K562 (cell line): Measurements from ENCODE around the gene MANF. TPM values are rescaled to one million over a fixed set of nuclear protein-coding genes. Genes with fewer than 3 reads are reported as not detected.

Experiments used
- EWSR1 ChIP-seq: fragments of 450-650 bp; IDR thresholded peaks from 2 replicates; pipeline ENCODE4 v1.6.1; 2018; ENCODE audit warnings: borderline replicate concordance, mild to moderate bottlenecking, low read depth, moderate library complexity; ENCODE audit not compliant: partially characterized antibody
- LARP7 ChIP-seq: fragments of 450-650 bp; IDR thresholded peaks from 2 replicates; pipeline ENCODE4 v1.6.1; 2016
- MYBL2 ChIP-seq, 2 experiments: fragments of 450-650 bp in 1 of 2; sonication (generic) in 1 of 2; formaldehyde crosslinking in 1 of 2; IDR thresholded peaks; 2 replicates each; pipeline versions ENCODE4 v1.6.1 to v1.8.1; 2017 to 2022; ENCODE audit warnings: borderline replicate concordance in 1 of 2, inconsistent platforms in 1 of 2, low read depth in 1 of 2, mild to moderate bottlenecking in 1 of 2, missing genetic modification reagents in 1 of 2, moderate library complexity in 1 of 2
- POLR2H ChIP-seq: IDR thresholded peaks from 2 replicates; pipeline ENCODE4 v1.6.1; 2016; ENCODE audit warnings: missing genetic modification characterization, low read depth, mild to moderate bottlenecking, control low read depth, missing compliant biosample characterization, moderate library complexity
- RBM25 ChIP-seq: fragments of 200-400 bp; formaldehyde crosslinking; IDR thresholded peaks from 2 replicates; pipeline ENCODE4 v1.6.1; 2018; ENCODE audit warnings: low read length, low read depth, moderate library complexity; ENCODE audit not compliant: severe bottlenecking
- ZNF766 ChIP-seq: fragments of 200-800 bp; sonication (Bioruptor generic); conservative IDR thresholded peaks from 2 replicates; pipeline ENCODE4 v1.6.1; 2016; ENCODE audit warnings: missing genetic modification characterization, missing compliant biosample characterization
- polyA plus RNA-seq, 8 experiments: library from polyadenylated mRNA; depleted of rRNA in 4 of 8; stranded (reverse) in 5 of 8; unstranded in 3 of 8; fragments of >200 nt; fragmentation: Nextera tagmentation in 2 of 8; fragmentation: Illumina TruSeq in 1 of 8; extraction: Ambion mirVana in 2 of 8; extraction: Trizol in 1 of 8; gene quantifications; 2 replicates each; pipeline versions ENCODE4 v1.2.1 to v1.2.3, GENCODE V29; 2011 to 2014; ENCODE audit warnings: inconsistent platforms in 1 of 8, missing spikeins in 1 of 8
- total RNA-seq, 7 experiments: library from RNA; depleted of rRNA in 6 of 7; stranded (reverse); fragments of >200 nt in 6 of 7; fragmentation: Illumina TruSeq in 2 of 7; extraction: Trizol in 2 of 7; gene quantifications; 2 replicates each; pipeline versions ENCODE4 v1.2.1 to v1.2.3, GENCODE V29; 2011 to 2021; ENCODE audit warnings: low replicate concordance in 1 of 7
- TF ChIP-seq, protein P1 (sequence below), 2 experiments: fragments of 450-650 bp in 1 of 2; sonication (generic) in 1 of 2; formaldehyde crosslinking in 1 of 2; IDR thresholded peaks; 2 replicates each; pipeline versions ENCODE4 v1.7.1 to v1.9.0; 2016 to 2022; ENCODE audit warnings: inconsistent platforms in 1 of 2, mild to moderate bottlenecking in 1 of 2, missing genetic modification reagents in 1 of 2
- TF ChIP-seq, protein P2 (sequence below): sonication (generic); formaldehyde crosslinking; IDR thresholded peaks from 2 replicates; pipeline ENCODE4 v1.8.1; 2022; ENCODE audit warnings: missing genetic modification reagents
- TF ChIP-seq, protein P3 (sequence below): fragments of 450-650 bp; IDR thresholded peaks from 2 replicates; pipeline ENCODE4 v1.6.1; 2016; ENCODE audit warnings: low read depth, mild to moderate bottlenecking, moderate library complexity

MANF gene
- total and polyA plus RNA-seq, 9 of the 15 experiments (the other 6 are each of a cell fraction or from before 2014, with no cell fraction given), result 6.5 to 52.7 (median 42.3) TPM

DNA sequence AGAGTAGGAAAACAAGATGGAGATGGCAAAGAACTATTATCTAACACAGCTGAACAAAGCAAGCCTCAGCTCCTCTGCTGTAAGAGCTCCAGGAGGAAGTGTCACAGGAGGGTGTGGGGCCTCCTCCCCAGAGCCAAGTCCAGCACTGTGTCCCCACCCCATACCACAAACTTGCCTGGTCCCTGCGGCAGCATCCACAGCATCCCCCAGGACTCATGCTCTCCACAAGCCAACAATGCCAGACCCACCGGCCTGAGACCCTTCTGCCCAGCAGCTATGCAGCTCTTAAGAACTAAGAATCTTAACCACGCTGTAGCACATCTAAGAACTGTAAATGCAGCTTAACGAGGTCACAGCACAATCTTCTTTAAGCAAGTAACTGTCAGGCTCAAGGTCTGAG is 15.1 kb downstream of the MANF start (continued):
- TF ChIP-seq, protein P1, sequence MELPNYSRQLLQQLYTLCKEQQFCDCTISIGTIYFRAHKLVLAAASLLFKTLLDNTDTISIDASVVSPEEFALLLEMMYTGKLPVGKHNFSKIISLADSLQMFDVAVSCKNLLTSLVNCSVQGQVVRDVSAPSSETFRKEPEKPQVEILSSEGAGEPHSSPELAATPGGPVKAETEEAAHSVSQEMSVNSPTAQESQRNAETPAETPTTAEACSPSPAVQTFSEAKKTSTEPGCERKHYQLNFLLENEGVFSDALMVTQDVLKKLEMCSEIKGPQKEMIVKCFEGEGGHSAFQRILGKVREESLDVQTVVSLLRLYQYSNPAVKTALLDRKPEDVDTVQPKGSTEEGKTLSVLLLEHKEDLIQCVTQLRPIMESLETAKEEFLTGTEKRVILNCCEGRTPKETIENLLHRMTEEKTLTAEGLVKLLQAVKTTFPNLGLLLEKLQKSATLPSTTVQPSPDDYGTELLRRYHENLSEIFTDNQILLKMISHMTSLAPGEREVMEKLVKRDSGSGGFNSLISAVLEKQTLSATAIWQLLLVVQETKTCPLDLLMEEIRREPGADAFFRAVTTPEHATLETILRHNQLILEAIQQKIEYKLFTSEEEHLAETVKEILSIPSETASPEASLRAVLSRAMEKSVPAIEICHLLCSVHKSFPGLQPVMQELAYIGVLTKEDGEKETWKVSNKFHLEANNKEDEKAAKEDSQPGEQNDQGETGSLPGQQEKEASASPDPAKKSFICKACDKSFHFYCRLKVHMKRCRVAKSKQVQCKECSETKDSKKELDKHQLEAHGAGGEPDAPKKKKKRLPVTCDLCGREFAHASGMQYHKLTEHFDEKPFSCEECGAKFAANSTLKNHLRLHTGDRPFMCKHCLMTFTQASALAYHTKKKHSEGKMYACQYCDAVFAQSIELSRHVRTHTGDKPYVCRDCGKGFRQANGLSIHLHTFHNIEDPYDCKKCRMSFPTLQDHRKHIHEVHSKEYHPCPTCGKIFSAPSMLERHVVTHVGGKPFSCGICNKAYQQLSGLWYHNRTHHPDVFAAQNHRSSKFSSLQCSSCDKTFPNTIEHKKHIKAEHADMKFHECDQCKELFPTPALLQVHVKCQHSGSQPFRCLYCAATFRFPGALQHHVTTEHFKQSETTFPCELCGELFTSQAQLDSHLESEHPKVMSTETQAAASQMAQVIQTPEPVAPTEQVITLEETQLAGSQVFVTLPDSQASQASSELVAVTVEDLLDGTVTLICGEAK (IDR thresholded peaks at IDR 0.05), result no peak
- TF ChIP-seq, protein P1 (CRISPR knock-in tag; IDR thresholded peaks at IDR 0.05), result no peak
- TF ChIP-seq LARP7, result no peak
- TF ChIP-seq MYBL2 (IDR thresholded peaks at IDR 0.05; ENCODE audit: low read depth), result no peak
- no peak for TF ChIP-seq MYBL2 (CRISPR knock-in tag; IDR thresholded peaks at IDR 0.05; ENCODE audit: borderline replicate concordance)
- no peak for TF ChIP-seq EWSR1
- TF ChIP-seq RBM25, result no peak
- TF ChIP-seq, protein P2, sequence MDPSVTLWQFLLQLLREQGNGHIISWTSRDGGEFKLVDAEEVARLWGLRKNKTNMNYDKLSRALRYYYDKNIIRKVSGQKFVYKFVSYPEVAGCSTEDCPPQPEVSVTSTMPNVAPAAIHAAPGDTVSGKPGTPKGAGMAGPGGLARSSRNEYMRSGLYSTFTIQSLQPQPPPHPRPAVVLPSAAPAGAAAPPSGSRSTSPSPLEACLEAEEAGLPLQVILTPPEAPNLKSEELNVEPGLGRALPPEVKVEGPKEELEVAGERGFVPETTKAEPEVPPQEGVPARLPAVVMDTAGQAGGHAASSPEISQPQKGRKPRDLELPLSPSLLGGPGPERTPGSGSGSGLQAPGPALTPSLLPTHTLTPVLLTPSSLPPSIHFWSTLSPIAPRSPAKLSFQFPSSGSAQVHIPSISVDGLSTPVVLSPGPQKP (CRISPR knock-in tag), result no peak
- TF ChIP-seq, protein P3, sequence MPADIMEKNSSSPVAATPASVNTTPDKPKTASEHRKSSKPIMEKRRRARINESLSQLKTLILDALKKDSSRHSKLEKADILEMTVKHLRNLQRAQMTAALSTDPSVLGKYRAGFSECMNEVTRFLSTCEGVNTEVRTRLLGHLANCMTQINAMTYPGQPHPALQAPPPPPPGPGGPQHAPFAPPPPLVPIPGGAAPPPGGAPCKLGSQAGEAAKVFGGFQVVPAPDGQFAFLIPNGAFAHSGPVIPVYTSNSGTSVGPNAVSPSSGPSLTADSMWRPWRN, result no peak
- TF ChIP-seq POLR2H (tag), result no peak
- no peak for TF ChIP-seq ZNF766 (CRISPR knock-in tag)
